Stimulated activated CD4-positive, alpha-beta T cell treated with anti-CD3 and anti-CD28 coated beads, Interleukin-12 subunit alpha, Interleukin-12 subunit beta, amount 100 ng/mL, for 4 hours (primary cell): ENCODE results near the gene NT5C2.
"Not testable (repeated sequence)": the region's sequence is repeated elsewhere in the genome, so short reads cannot be mapped to it uniquely, and the experiment has no call there.

Experiments
- DNase-seq: peaks from one replicate; pipeline ENCODE4 v3.0.0-alpha.2; 2020

Gene NT5C2

GRCh38 chr10:103199488-103199887 lies 6.4 kb upstream of the NT5C2 start:
- no peak for DNase-seq

DNA sequence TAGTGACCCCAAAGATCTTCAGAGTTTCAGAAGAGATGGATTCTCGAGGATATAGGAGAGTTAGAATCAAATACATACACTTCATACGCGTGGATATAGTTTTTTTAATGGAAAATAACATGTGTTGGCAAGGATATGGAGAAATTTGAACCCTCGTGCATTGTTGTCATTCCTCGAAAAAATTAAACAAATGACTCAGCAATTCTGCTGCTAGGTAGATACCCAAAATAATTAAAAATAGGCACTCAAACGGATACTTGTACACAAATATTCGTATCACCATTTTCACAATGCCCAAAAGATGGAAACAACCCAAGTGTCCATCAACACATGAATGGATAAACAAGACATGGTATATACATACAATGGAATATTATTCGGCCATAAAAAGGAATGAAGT lies 5.6 kb upstream of the NT5C2 start:
- DNase-seq = no peak

- DNase-seq = no peak
These were observed 4.8 kb upstream of the NT5C2 start for GRCh38 chr10:103197903-103198302.

- DNase-seq = no peak
These were observed 4.1 kb upstream of the NT5C2 start for GRCh38 chr10:103197174-103197573.

GRCh38 chr10:103196516-103196915 lies 3.4 kb upstream of the NT5C2 start:
- no peak for DNase-seq

GRCh38 chr10:103193820-103194529 lies 903 bp upstream of the NT5C2 start:
- DNase-seq = no peak

DNA sequence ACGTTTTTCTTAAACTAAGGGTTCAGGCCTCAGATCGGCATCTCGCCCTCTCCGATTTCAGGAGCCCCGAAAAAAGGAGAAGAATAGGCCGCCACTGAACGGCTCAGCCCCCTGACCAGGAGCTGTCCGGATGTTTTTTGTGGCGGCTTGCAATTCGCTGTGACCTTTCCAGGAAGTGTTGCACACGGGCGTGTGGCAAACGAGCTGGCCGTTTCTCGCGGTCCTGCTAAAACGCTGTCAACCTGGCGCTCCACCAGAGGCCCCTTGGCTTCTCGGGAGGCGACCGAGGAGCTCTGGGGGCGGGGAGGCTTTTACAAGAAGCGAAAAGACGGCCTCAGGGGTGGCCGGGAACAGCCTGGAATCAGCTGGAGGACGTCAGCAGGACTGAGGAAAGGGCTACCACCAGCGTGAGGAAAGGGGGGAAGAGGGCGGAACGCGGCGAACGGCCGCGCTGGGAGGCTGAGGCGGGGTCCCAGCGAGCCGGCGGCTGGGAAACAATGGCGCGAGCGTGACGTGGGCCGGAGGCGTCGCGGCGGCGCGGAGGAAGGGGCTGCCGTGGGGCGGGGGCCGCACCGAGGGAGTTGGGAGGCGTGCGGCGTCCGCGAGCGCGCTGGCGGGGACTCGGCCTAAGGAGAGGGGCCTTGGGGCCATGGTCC lies 493 bp downstream of the NT5C2 start:
- peak; percentile 50 for DNase-seq

- no peak for DNase-seq
These were observed 1.0 kb downstream of the NT5C2 start for GRCh38 chr10:103192089-103192450.

DNA sequence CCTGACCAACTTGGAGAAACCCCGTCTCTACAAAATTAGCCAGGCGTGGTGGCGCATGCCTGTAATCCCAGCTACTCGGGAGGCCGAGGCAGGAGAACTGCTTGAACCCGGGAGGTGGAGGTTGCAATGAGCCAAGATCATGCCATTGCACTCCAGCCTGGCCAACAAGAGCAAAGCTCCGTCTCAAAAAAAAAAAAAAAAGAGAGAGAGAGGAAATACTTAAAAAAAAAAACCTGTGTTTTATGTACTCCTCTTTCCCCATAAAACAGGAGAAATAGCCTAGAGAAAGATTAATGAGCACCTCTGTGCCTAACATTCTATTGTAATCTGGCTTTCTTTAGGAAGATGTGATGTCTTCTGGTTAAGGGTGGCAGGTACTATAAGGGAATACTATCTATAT lies 1.9 kb downstream of the NT5C2 start:
- not testable (repeated sequence) for DNase-seq

- no peak for DNase-seq
These were observed 4.2 kb downstream of the NT5C2 start for GRCh38 chr10:103188853-103189252.

- no peak for DNase-seq
These were observed 6.9 kb downstream of the NT5C2 start for GRCh38 chr10:103186128-103186527.

DNA sequence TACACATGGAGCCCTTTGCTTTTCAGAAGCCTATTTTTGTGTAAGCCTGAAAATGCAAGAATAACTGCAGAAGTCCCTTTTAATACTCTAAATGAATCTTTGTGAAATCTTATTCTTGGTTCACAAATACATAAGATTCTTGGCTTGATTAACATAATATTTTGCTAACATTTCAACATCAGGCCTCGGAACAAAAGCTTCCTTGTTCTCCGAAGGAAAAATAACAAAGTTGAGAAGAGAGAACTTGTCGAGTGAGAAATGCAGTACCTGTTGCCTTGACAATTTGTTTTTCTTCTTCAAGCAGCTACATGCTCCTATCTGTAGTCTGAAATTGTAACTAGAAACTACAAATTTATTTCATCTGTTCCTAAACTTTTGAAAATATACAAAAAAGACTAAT lies 8.5 kb downstream of the NT5C2 start:
- DNase-seq = no peak

DNA sequence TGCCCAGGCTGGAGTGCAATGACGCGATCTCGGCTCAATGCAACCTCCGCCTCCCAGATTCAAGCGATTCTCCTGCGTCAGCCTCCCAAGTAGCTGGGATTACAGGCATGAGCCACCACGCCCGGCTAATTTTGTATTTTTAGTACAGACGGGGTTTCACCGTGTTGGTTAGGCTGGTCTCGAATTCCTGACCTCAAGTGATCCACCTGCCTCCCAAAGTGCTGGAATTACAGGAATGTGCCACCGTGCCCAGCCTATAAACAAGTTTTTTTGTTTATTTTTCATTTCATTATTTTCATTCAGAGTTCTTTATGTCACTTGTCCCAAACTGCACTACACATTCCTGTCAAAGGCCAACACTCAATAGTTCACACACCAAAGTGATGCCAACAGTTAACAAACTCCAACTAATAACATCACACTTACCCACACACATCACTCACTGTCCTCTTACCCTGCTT lies 9.1 kb downstream of the NT5C2 start:
- not testable (repeated sequence) for DNase-seq

- no peak for DNase-seq
These were observed 11.8 kb downstream of the NT5C2 start for GRCh38 chr10:103181244-103181643.

DNA sequence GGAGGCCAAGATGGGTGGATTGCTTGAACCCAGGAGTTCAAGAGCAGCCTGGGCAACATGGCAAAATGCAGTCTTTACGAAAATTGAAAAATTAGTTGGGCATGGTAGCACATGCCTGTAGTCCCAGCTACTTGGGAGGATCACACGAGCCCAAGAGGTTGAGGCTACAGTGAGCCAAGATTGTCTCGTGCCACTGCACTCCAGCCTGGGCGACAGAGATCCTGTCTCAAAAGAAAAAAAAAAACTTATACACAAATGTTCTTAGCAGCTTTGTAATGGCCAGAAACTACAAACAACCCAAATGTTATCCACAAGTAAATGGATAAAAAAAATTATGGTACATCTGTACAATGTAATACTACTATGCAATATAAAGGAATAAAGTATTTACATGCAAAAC lies 12.6 kb downstream of the NT5C2 start:
- DNase-seq = no peak

DNA sequence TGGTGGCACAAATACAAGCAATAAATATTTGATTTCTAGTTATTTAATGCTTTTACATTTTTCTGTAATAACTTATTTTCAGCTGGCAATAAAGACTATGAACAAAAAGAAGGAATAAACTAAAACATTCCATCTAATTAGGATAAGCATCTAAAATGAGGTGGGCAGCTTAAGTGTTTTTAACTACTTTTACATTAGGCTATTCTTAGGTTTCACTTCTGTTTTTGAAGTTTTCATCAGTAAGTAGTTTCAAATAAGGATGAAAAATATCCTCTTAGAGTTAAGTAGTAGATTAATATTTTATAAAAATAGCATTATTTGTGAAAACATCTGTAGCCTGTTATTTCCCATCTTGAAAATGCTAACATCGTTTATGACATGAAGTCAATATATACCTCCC lies 15.9 kb downstream of the NT5C2 start:
- DNase-seq = no peak

- DNase-seq = no peak
These were observed 17.3 kb downstream of the NT5C2 start for GRCh38 chr10:103175580-103176285.

DNA sequence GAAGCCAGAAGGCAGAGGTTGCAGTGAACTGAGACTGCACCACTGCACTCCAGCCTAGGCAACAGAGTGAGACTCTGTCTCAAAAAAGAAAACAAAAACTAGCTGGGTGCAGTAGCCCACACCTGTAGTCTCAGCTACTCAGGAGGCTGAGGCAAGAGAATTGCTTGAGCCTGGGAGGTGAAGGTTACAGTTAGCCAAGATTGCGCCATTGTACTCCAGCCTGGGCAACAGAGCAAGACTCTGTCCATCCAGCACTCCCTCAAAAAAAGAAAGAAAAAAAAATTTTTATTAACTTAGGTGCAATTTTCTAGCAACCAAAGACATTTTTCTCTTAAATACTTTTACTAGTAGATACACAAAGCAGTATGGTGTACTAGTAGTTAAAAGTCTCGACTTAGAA lies 18.7 kb downstream of the NT5C2 start:
- DNase-seq = not testable (repeated sequence)

- DNase-seq = no peak
These were observed 21.8 kb downstream of the NT5C2 start for GRCh38 chr10:103171278-103171677.

GRCh38 chr10:103168438-103168837 lies 24.6 kb downstream of the NT5C2 start:
- DNase-seq = no peak

DNA sequence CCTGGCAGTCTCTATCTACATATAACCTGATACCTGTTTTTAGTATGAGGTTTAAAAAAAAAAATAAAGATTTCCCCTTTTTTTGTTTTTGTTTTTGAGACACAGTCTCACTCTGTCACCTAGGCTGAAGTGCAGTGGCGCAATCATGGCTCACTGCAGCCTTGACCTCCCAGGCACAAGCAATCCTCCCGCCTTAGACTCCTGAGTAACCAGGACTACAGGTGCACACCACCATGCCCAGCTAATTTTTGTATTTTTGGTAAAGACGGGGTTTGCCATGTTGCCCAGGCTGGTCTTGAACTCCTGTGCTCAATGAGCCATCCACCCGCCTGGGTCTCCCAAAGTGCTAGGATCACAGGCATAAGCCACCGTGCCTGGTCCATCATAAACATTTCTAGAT lies 25.5 kb downstream of the NT5C2 start:
- not testable (repeated sequence) for DNase-seq

DNA sequence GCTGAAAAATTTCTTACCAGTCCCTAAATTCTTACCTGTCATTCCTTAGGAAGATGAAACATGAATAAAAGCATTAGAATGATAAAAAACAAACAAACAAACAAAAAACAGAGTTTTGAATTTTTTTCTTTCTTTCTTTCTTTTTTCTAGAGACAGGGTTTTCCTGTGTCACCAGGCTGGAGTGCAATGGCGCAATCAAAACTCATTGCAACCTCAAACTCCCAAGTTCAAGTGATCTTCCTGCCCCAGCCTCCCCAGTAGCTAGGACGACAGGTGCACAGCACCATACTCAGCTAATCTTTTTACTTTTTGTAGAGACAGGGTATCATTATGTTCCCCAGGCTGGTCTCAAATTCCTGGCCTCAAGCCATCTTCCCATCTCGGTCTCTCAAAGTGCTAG lies 26.5 kb downstream of the NT5C2 start:
- no peak for DNase-seq

DNA sequence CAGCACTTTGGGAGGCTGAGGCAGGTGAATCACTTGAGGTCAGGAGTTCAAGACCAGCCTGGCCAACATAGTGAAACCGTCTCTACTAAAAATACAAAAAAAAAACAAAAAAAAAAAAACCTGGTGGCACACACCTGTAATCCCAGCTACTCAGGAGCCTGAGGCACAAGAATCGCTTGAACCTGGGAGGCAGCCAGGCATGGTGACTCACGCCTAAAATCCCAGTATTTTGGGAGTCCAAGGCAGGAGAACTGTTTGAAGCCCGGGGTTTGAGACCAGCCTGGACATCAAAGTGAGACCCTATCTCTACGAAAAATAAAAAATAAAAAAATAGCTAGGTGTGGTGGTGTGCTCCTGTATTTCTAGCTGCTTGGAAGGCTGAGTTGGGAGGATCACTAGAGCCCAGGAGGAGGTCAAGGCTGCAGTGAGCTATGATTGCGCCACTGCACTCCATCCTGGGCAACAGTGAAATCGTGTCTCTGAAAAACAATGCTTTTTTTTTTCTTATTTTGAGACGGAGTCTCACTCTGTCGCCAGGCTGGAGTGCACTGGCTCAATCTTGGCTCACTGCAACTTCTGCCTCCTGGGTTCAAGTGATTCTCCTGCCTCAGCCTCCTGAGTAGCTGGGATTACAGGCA lies 29.2 kb downstream of the NT5C2 start:
- not testable (repeated sequence) for DNase-seq

DNA sequence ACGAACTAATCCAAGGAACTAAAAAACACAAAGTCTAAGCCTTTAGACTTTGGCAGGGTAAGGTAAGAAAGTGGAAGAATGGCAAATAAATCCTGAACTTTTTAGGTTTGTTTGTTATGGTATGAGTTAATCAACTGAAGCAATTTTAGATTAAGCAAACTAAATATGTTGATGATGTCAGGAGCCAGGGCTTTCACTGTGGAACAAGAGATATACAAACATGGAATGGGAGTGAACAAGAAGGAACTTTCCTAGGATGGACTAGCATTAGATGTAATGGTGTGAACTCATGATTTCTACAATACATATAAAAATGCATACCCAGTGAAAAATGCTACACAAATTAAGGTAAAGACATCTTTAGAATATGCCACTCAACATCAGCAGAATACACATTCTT lies 35.8 kb downstream of the NT5C2 start:
- no peak for DNase-seq
